Measurements from ENCODE around the gene MIA.

GRCh38 chr19:40785526-40785925, 10.2 kb downstream of the MIA start:
- TF ChIP-seq CTCF (IDR thresholded peaks at IDR 0.05) (no peak), ZFX (IDR thresholded peaks at IDR 0.05; ENCODE audit: borderline replicate concordance) (no peak)

All from 22Rv1 (cell line).